ENCODE results near the gene ADCY6.

ADCY6 gene

GRCh38 chr12:48744251-48745008 is 44.5 kb downstream of the ADCY6 start:
- Histone ChIP-seq H3K27ac (ENCODE audit: low read depth, low read length) (no peak overlapping the region), H2AFZ (ENCODE audit: insufficient read depth, low read length, poor library complexity) (no peak overlapping the region), H3K9me3 (ENCODE audit: insufficient read depth, low read depth, low read length) (no peaks in the 10 kb centered on the region), H2BK120ac (ENCODE audit: insufficient read depth, low read length, poor library complexity) (no peak overlapping the region), H3K23ac (ENCODE audit: low read length) (no peak overlapping the region), H3K14ac (ENCODE audit: low read length) (no peak overlapping the region), H3K79me2 (ENCODE audit: control insufficient read depth, insufficient read depth, low read length, poor library complexity) (no peaks in the 10 kb centered on the region), H3K36me3 (ENCODE audit: control insufficient read depth in 1 of 2, insufficient read depth in 2 of 2, low read length in 2 of 2) (no peaks in the 10 kb centered on the region), H4K91ac (ENCODE audit: low read depth, low read length) (no peak overlapping the region), H2BK12ac (ENCODE audit: low read length) (no peak overlapping the region), H3K4me3 (ENCODE audit: low read depth, low read length) (no peak overlapping the region), H4K8ac (ENCODE audit: low read depth, low read length) (no peak overlapping the region), H3K18ac (ENCODE audit: low read length) (no peak overlapping the region), H3K27me3 (ENCODE audit: insufficient read depth, low read length) (no peaks in the 10 kb centered on the region), H2AK5ac (ENCODE audit: low read length) (no peak overlapping the region), H4K12ac (ENCODE audit: low read depth, low read length) (no peak overlapping the region), H3K9ac (ENCODE audit: low read length) (no peak overlapping the region), H3K4ac (ENCODE audit: low read depth, low read length) (no peak overlapping the region), H3K4me2 (ENCODE audit: low read length) (no peak overlapping the region), H3K79me1 (ENCODE audit: low read length) (no peaks in the 10 kb centered on the region), H2BK5ac (ENCODE audit: low read depth, low read length, poor library complexity) (no peak overlapping the region), H3K4me1 (ENCODE audit: control insufficient read depth in 1 of 2, insufficient read depth in 2 of 2, low read length in 2 of 2) (no peaks in the 10 kb centered on the region)
- WGBS (ENCODE audit: extremely low coverage, insufficient coverage, insufficient read length), result no CpG with 5 or more reads among the region's 9 CpGs
- no peak for DNase-seq

- no peak overlapping the region for H2BK5ac ChIP-seq (ENCODE audit: low read depth, low read length, poor library complexity)
- no peak overlapping the region for H3K23ac ChIP-seq (ENCODE audit: low read length)
- H3K4me1 ChIP-seq (ENCODE audit: control insufficient read depth in 1 of 2, insufficient read depth in 2 of 2, low read length in 2 of 2), result no peaks in the 10 kb centered on the region
Measured at GRCh38 chr12:48739618-48740269, 49.1 kb downstream of the ADCY6 start.

GRCh38 chr12:48736456-48736855 is 52.4 kb downstream of the ADCY6 start:
- Histone ChIP-seq H3K4me3 (ENCODE audit: low read depth, low read length) (no peak overlapping the region), H3K9me3 (ENCODE audit: insufficient read depth, low read depth, low read length) (no peaks in the 10 kb centered on the region), H2AFZ (ENCODE audit: insufficient read depth, low read length, poor library complexity) (no peak overlapping the region), H3K4ac (ENCODE audit: low read depth, low read length) (no peak overlapping the region), H2BK12ac (ENCODE audit: low read length) (no peak overlapping the region), H4K91ac (ENCODE audit: low read depth, low read length) (no peak overlapping the region), H4K12ac (ENCODE audit: low read depth, low read length) (no peak overlapping the region), H3K27me3 (ENCODE audit: insufficient read depth, low read length) (no peaks in the 10 kb centered on the region), H3K79me2 (ENCODE audit: control insufficient read depth, insufficient read depth, low read length, poor library complexity) (no peaks in the 10 kb centered on the region), H3K27ac (ENCODE audit: low read depth, low read length) (no peak overlapping the region), H4K8ac (ENCODE audit: low read depth, low read length) (no peak overlapping the region), H3K4me2 (ENCODE audit: low read length) (no peak overlapping the region), H3K36me3 (ENCODE audit: control insufficient read depth in 1 of 2, insufficient read depth in 2 of 2, low read length in 2 of 2) (peaks cover 0 to 1% of the 10 kb centered on the region in 2 experiments), H3K23ac (ENCODE audit: low read length) (no peak overlapping the region), H3K14ac (ENCODE audit: low read length) (no peak overlapping the region), H2BK120ac (ENCODE audit: insufficient read depth, low read length, poor library complexity) (no peak overlapping the region), H3K18ac (ENCODE audit: low read length) (no peak overlapping the region), H3K9ac (ENCODE audit: low read length) (no peak overlapping the region), H3K79me1 (ENCODE audit: low read length) (no peaks in the 10 kb centered on the region), H3K4me1 (ENCODE audit: control insufficient read depth in 1 of 2, insufficient read depth in 2 of 2, low read length in 2 of 2) (no peaks in the 10 kb centered on the region), H2BK5ac (ENCODE audit: low read depth, low read length, poor library complexity) (no peak overlapping the region), H2AK5ac (ENCODE audit: low read length) (no peak overlapping the region)
- WGBS (ENCODE audit: extremely low coverage, insufficient coverage, insufficient read length), result no CpG with 5 or more reads among the region's 1 CpG
- no peak for DNase-seq

More at GRCh38 chr12:48739618-48740269, 49.1 kb downstream of the ADCY6 start:
- no peak overlapping the region for H4K12ac ChIP-seq (ENCODE audit: low read depth, low read length)
- no peak overlapping the region for H3K4me2 ChIP-seq (ENCODE audit: low read length)
- no peak overlapping the region for H3K27ac ChIP-seq (ENCODE audit: low read depth, low read length)
- no peak overlapping the region for H3K4ac ChIP-seq (ENCODE audit: low read depth, low read length)
- H3K9me3 ChIP-seq (ENCODE audit: insufficient read depth, low read depth, low read length), result no peaks in the 10 kb centered on the region
- no peak overlapping the region for H2BK12ac ChIP-seq (ENCODE audit: low read length)
- H2AK5ac ChIP-seq (ENCODE audit: low read length), result no peak overlapping the region
- H3K4me3 ChIP-seq (ENCODE audit: low read depth, low read length), result no peak overlapping the region
- no peak overlapping the region for H4K8ac ChIP-seq (ENCODE audit: low read depth, low read length)
- H3K36me3 ChIP-seq (ENCODE audit: control insufficient read depth in 1 of 2, insufficient read depth in 2 of 2, low read length in 2 of 2), result peaks cover 0 to 1% of the 10 kb centered on the region in 2 experiments
- no peak overlapping the region for H4K91ac ChIP-seq (ENCODE audit: low read depth, low read length)
- H3K14ac ChIP-seq (ENCODE audit: low read length), result no peak overlapping the region
- no peaks in the 10 kb centered on the region for H3K79me2 ChIP-seq (ENCODE audit: control insufficient read depth, insufficient read depth, low read length, poor library complexity)
- no CpG with 5 or more reads among the region's 5 CpGs for WGBS (ENCODE audit: extremely low coverage, insufficient coverage, insufficient read length)
- H3K18ac ChIP-seq (ENCODE audit: low read length), result no peak overlapping the region
- no peak overlapping the region for H2BK120ac ChIP-seq (ENCODE audit: insufficient read depth, low read length, poor library complexity)
- no peak overlapping the region for H3K9ac ChIP-seq (ENCODE audit: low read length)
- H2AFZ ChIP-seq (ENCODE audit: insufficient read depth, low read length, poor library complexity), result no peak overlapping the region
- DNase-seq, result no peak
- H3K79me1 ChIP-seq (ENCODE audit: low read length), result no peaks in the 10 kb centered on the region
- H3K27me3 ChIP-seq (ENCODE audit: insufficient read depth, low read length), result no peaks in the 10 kb centered on the region

- Histone ChIP-seq H3K9me3 (ENCODE audit: insufficient read depth, low read depth, low read length) (no peaks in the 10 kb centered on the region), H3K9ac (ENCODE audit: low read length) (no peak overlapping the region), H2BK5ac (ENCODE audit: low read depth, low read length, poor library complexity) (no peak overlapping the region), H3K4ac (ENCODE audit: low read depth, low read length) (no peak overlapping the region), H2AK5ac (ENCODE audit: low read length) (no peak overlapping the region), H3K27ac (ENCODE audit: low read depth, low read length) (no peak overlapping the region), H4K12ac (ENCODE audit: low read depth, low read length) (no peak overlapping the region), H2BK12ac (ENCODE audit: low read length) (no peak overlapping the region), H2AFZ (ENCODE audit: insufficient read depth, low read length, poor library complexity) (no peak overlapping the region), H3K18ac (ENCODE audit: low read length) (no peak overlapping the region), H4K91ac (ENCODE audit: low read depth, low read length) (no peak overlapping the region), H3K79me1 (ENCODE audit: low read length) (no peaks in the 10 kb centered on the region), H3K4me1 (ENCODE audit: control insufficient read depth in 1 of 2, insufficient read depth in 2 of 2, low read length in 2 of 2) (no peaks in the 10 kb centered on the region), H3K36me3 (ENCODE audit: control insufficient read depth in 1 of 2, insufficient read depth in 2 of 2, low read length in 2 of 2) (no peaks in the 10 kb centered on the region), H3K4me3 (ENCODE audit: low read depth, low read length) (no peak overlapping the region), H3K14ac (ENCODE audit: low read length) (no peak overlapping the region), H3K23ac (ENCODE audit: low read length) (no peak overlapping the region), H3K27me3 (ENCODE audit: insufficient read depth, low read length) (no peaks in the 10 kb centered on the region), H3K79me2 (ENCODE audit: control insufficient read depth, insufficient read depth, low read length, poor library complexity) (no peaks in the 10 kb centered on the region), H3K4me2 (ENCODE audit: low read length) (no peak overlapping the region), H2BK120ac (ENCODE audit: insufficient read depth, low read length, poor library complexity) (no peak overlapping the region), H4K8ac (ENCODE audit: low read depth, low read length) (no peak overlapping the region)
- WGBS (ENCODE audit: extremely low coverage, insufficient coverage, insufficient read length), result no CpG with 5 or more reads among the region's 5 CpGs
- no peak for DNase-seq
Measured at GRCh38 chr12:48728807-48729206, 60.1 kb downstream of the ADCY6 start.
